SK-N-SH treated with all-trans-retinoic acid at 6 μM for 48 hours (cell line): ENCODE data around the gene ZNF627.

ENCODE experiments used
- ATAC-seq: fragments of 200-7000 bp; cut with Tn5 transposase; 3 replicates; pipeline ENCODE4 v1.9.1; 2020; ENCODE audit warnings: mild to moderate bottlenecking, moderate library complexity
- ARNTL ChIP-seq: fragments of 450-650 bp; formaldehyde crosslinking; IDR thresholded peaks from 2 replicates; pipeline ENCODE4 v1.5.0; 2020; ENCODE audit warnings: low read depth, mild to moderate bottlenecking, moderate library complexity, borderline replicate concordance
- BACH2 ChIP-seq: fragments of 250-450 bp; sonication (Bioruptor Pico); IDR thresholded peaks from 2 replicates; pipeline ENCODE4 v1.9.0; 2021; ENCODE audit warnings: mild to moderate bottlenecking, borderline replicate concordance
- CREB5 ChIP-seq: fragments of 250-450 bp; sonication (Bioruptor Pico); IDR thresholded peaks from 2 replicates; pipeline ENCODE4 v1.5.1; 2020; ENCODE audit warnings: low read depth, mild to moderate bottlenecking, moderate library complexity
- CSDC2 ChIP-seq: fragments of 250-450 bp; sonication (Bioruptor Pico); IDR thresholded peaks from 2 replicates; pipeline ENCODE4 v1.5.0; 2020; ENCODE audit warnings: mild to moderate bottlenecking, moderate library complexity
- CSRNP3 ChIP-seq: fragments of 250-450 bp; sonication (Bioruptor Pico); IDR thresholded peaks from 2 replicates; pipeline ENCODE4 v1.5.1; 2021; ENCODE audit warnings: mild to moderate bottlenecking, moderate library complexity
- ESRRG ChIP-seq: fragments of 250-450 bp; sonication (Bioruptor Pico); IDR thresholded peaks from 2 replicates; pipeline ENCODE4 v1.6.1; 2021; ENCODE audit warnings: mild to moderate bottlenecking
- ISL1 ChIP-seq: fragments of 250-450 bp; sonication (Bioruptor Pico); IDR thresholded peaks from 2 replicates; pipeline ENCODE4 v2.1.2; 2022; ENCODE audit warnings: mild to moderate bottlenecking, moderate library complexity
- OSR1 ChIP-seq: fragments of 250-450 bp; sonication (Bioruptor Pico); IDR thresholded peaks from 2 replicates; pipeline ENCODE4 v1.8.0; 2022; ENCODE audit warnings: moderate library complexity, mild to moderate bottlenecking, inconsistent platforms
- POU6F1 ChIP-seq: fragments of 250-450 bp; sonication (Bioruptor Pico); IDR thresholded peaks from 2 replicates; pipeline ENCODE4 v1.8.0; 2021; ENCODE audit warnings: low read depth, mild to moderate bottlenecking, moderate library complexity, borderline replicate concordance
- PPARA ChIP-seq: fragments of 250-450 bp; sonication (Bioruptor Pico); IDR thresholded peaks from 2 replicates; pipeline ENCODE4 v1.5.0; 2020; ENCODE audit warnings: mild to moderate bottlenecking, borderline replicate concordance
- SNAI2 ChIP-seq: fragments of 250-450 bp; sonication (Bioruptor Pico); IDR thresholded peaks from 2 replicates; pipeline ENCODE4 v1.5.0; 2020; ENCODE audit warnings: mild to moderate bottlenecking, moderate library complexity
- TOX ChIP-seq: fragments of 250-450 bp; sonication (Bioruptor Pico); IDR thresholded peaks from 2 replicates; pipeline ENCODE4 v1.8.0; 2021; ENCODE audit warnings: mild to moderate bottlenecking, moderate library complexity, borderline replicate concordance
- ZC3H10 ChIP-seq: fragments of 250-450 bp; sonication (Bioruptor Pico); IDR thresholded peaks from 2 replicates; pipeline ENCODE4 v1.5.1; 2021; ENCODE audit warnings: mild to moderate bottlenecking, moderate library complexity
- ZFP3 ChIP-seq: fragments of 250-450 bp; sonication (Bioruptor Pico); IDR thresholded peaks from 2 replicates; pipeline ENCODE4 v1.5.0; 2020; ENCODE audit warnings: mild to moderate bottlenecking, moderate library complexity
- ZFP30 ChIP-seq: fragments of 450-650 bp; formaldehyde crosslinking; IDR thresholded peaks from 2 replicates; pipeline ENCODE4 v1.5.0; 2022; ENCODE audit warnings: mild to moderate bottlenecking, moderate library complexity
- ZNF565 ChIP-seq: fragments of 450-650 bp; formaldehyde crosslinking; conservative IDR thresholded peaks from 2 replicates; pipeline ENCODE4 v1.5.0; 2020; ENCODE audit warnings: low read depth, mild to moderate bottlenecking, moderate library complexity
- ZNF70 ChIP-seq: fragments of 450-650 bp; formaldehyde crosslinking; IDR thresholded peaks from 2 replicates; pipeline ENCODE4 v1.5.0; 2020; ENCODE audit warnings: mild to moderate bottlenecking, moderate library complexity
- ZNF8 ChIP-seq: fragments of 450-650 bp; formaldehyde crosslinking; IDR thresholded peaks from 2 replicates; pipeline ENCODE4 v1.5.0; 2020; ENCODE audit warnings: mild to moderate bottlenecking, moderate library complexity
- TF ChIP-seq, protein P1 (sequence below): fragments of 250-450 bp; sonication (Bioruptor Pico); IDR thresholded peaks from 2 replicates; pipeline ENCODE4 v1.5.0; 2020; ENCODE audit warnings: mild to moderate bottlenecking, moderate library complexity
- TF ChIP-seq, protein P2 (sequence below): fragments of 250-450 bp; sonication (Bioruptor Pico); IDR thresholded peaks from 2 replicates; pipeline ENCODE4 v1.8.0; 2020; ENCODE audit warnings: mild to moderate bottlenecking, moderate library complexity, borderline replicate concordance

The ZNF627 gene

DNA sequence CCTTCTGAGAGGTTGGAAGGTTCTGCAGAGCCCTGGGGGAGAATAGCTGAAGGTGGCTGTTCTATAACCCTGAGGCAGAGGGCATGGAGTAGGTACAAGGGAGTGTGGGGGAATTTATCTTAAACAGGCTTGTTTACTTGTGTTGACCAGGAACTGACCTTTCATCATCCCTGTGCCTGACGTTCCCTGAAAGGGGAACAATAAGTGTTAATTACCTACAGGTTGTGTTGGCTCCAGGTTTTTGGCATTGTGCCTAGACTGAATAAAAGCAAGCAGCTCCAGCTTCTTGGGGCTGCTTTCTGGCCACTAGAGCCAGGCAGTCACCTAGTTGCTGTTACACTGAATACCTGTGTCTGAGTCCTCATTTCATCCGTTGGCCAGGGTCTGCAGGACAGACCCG lies 60.0 kb downstream of the ZNF627 start:
- TF ChIP-seq ESRRG (CRISPR knock-in tag), result no peak
- TF ChIP-seq ARNTL (CRISPR knock-in tag), result no peak
- TF ChIP-seq ZFP30, result no peak
- TF ChIP-seq BACH2 (CRISPR knock-in tag), result no peak
- TF ChIP-seq, protein P1, sequence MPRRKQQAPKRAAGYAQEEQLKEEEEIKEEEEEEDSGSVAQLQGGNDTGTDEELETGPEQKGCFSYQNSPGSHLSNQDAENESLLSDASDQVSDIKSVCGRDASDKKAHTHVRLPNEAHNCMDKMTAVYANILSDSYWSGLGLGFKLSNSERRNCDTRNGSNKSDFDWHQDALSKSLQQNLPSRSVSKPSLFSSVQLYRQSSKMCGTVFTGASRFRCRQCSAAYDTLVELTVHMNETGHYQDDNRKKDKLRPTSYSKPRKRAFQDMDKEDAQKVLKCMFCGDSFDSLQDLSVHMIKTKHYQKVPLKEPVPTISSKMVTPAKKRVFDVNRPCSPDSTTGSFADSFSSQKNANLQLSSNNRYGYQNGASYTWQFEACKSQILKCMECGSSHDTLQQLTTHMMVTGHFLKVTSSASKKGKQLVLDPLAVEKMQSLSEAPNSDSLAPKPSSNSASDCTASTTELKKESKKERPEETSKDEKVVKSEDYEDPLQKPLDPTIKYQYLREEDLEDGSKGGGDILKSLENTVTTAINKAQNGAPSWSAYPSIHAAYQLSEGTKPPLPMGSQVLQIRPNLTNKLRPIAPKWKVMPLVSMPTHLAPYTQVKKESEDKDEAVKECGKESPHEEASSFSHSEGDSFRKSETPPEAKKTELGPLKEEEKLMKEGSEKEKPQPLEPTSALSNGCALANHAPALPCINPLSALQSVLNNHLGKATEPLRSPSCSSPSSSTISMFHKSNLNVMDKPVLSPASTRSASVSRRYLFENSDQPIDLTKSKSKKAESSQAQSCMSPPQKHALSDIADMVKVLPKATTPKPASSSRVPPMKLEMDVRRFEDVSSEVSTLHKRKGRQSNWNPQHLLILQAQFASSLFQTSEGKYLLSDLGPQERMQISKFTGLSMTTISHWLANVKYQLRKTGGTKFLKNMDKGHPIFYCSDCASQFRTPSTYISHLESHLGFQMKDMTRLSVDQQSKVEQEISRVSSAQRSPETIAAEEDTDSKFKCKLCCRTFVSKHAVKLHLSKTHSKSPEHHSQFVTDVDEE (CRISPR knock-in tag), result no peak
- no peak for TF ChIP-seq ZNF565 (CRISPR knock-in tag)
- TF ChIP-seq CREB5 (CRISPR knock-in tag), result no peak
- ATAC-seq, result no peak

GRCh38 chr19:11658970-11659369 lies 61.7 kb downstream of the ZNF627 start:
- no peak for ATAC-seq
- TF ChIP-seq, protein P2, sequence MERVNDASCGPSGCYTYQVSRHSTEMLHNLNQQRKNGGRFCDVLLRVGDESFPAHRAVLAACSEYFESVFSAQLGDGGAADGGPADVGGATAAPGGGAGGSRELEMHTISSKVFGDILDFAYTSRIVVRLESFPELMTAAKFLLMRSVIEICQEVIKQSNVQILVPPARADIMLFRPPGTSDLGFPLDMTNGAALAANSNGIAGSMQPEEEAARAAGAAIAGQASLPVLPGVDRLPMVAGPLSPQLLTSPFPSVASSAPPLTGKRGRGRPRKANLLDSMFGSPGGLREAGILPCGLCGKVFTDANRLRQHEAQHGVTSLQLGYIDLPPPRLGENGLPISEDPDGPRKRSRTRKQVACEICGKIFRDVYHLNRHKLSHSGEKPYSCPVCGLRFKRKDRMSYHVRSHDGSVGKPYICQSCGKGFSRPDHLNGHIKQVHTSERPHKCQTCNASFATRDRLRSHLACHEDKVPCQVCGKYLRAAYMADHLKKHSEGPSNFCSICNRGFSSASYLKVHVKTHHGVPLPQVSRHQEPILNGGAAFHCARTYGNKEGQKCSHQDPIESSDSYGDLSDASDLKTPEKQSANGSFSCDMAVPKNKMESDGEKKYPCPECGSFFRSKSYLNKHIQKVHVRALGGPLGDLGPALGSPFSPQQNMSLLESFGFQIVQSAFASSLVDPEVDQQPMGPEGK, result no peak
- TF ChIP-seq CREB5 (CRISPR knock-in tag) (no peak), CSDC2 (no peak), TOX (CRISPR knock-in tag) (no peak), ZNF70 (CRISPR knock-in tag) (no peak), ZC3H10 (CRISPR knock-in tag) (no peak), ISL1 (no peak), SNAI2 (CRISPR knock-in tag) (no peak), ZFP3 (CRISPR knock-in tag) (no peak), ZNF565 (CRISPR knock-in tag) (no peak), BACH2 (CRISPR knock-in tag) (no peak), POU6F1 (CRISPR knock-in tag) (no peak), ARNTL (CRISPR knock-in tag) (no peak), ZNF8 (CRISPR knock-in tag) (no peak), CSRNP3 (CRISPR knock-in tag) (no peak), ESRRG (CRISPR knock-in tag) (no peak), PPARA (CRISPR knock-in tag) (no peak), ZFP30 (no peak), OSR1 (CRISPR knock-in tag) (no peak)
- TF ChIP-seq, protein P1 (CRISPR knock-in tag), result no peak
